PC-3 (cell line): ENCODE measurements around the gene STAT6. TPM values are rescaled to one million over a fixed set of nuclear protein-coding genes. Genes with fewer than 3 reads are reported as not detected.

ENCODE experiments used
- ATAC-seq: fragments of 200-7000 bp; cut with Tn5 transposase; 2 replicates; pipeline ENCODE4 v1.9.1; 2020; ENCODE audit warnings: mild to moderate bottlenecking, moderate library complexity
- BruUV-seq: library from RNA; stranded (reverse); fragments of 400-500 nt; replicated peaks from 2 replicates; lab custom pipeline; 2021; lab: Mats Ljungman, UMichigan
- CTCF ChIA-PET: fragments of 300-600 bp; sonication (Branson Sonifier 250); formaldehyde crosslinking; loops from one replicate; lab custom pipeline; 2022; ENCODE audit warnings: antibody characterized with exemption; lab: Charles Lee
- POLR2A ChIA-PET: fragments of 300-600 bp; sonication (Branson Sonifier 250); formaldehyde crosslinking; loops from one replicate; lab custom pipeline; 2022; ENCODE audit warnings: antibody characterized with exemption; ENCODE audit not compliant: unreplicated experiment; lab: Charles Lee
- DNase-seq: peaks from one replicate; pipeline ENCODE4 v3.0.0-alpha.2; 2015
- H2AFZ ChIP-seq: fragments of 300-600 bp; sonication (generic); 2 replicates; pipeline ENCODE4 v1.6.0; 2016; ENCODE audit warnings: antibody characterized with exemption, low read length
- H3F3A ChIP-seq: fragments of 300-600 bp; sonication (generic); one replicate; pipeline ENCODE4 v1.6.0; 2017; ENCODE audit warnings: antibody characterized with exemption, low read length, control low read depth, mild to moderate bottlenecking; ENCODE audit not compliant: unreplicated experiment
- H3K27ac ChIP-seq: fragments of 300-600 bp; sonication (generic); 2 replicates; pipeline ENCODE4 v1.5.1; 2016; ENCODE audit warnings: mild to moderate bottlenecking, low read length
- H3K27me3 ChIP-seq: fragments of 300-600 bp; sonication (generic); 2 replicates; pipeline ENCODE4 v1.6.1; 2016; ENCODE audit warnings: low read length, mixed read lengths
- H3K36me3 ChIP-seq: fragments of 300-600 bp; sonication (generic); 2 replicates; pipeline ENCODE4 v1.6.1; 2016; ENCODE audit warnings: low read depth, mixed run types, low read length, mixed read lengths
- H3K4me1 ChIP-seq: fragments of 300-600 bp; sonication (generic); 2 replicates; pipeline ENCODE4 v1.5.1; 2016; ENCODE audit warnings: low read length; ENCODE audit not compliant: insufficient read depth
- H3K4me2 ChIP-seq: fragments of 300-600 bp; sonication (generic); 2 replicates; pipeline ENCODE4 v1.6.0; 2016; ENCODE audit warnings: low read length
- H3K4me3 ChIP-seq: fragments of 300-600 bp; sonication (generic); 2 replicates; pipeline ENCODE4 v1.5.1; 2016; ENCODE audit warnings: mild to moderate bottlenecking, low read length, mixed read lengths
- H3K79me2 ChIP-seq: fragments of 300-600 bp; sonication (generic); 2 replicates; pipeline ENCODE4 v1.6.1; 2017; ENCODE audit warnings: low read length, mixed read lengths
- H3K9ac ChIP-seq: fragments of 300-600 bp; sonication (generic); 2 replicates; pipeline ENCODE4 v1.6.0; 2016; ENCODE audit warnings: mild to moderate bottlenecking, low read length
- H3K9me2 ChIP-seq: fragments of 300-600 bp; sonication (generic); replicated peaks from 2 replicates; pipeline ENCODE4 v1.6.1; 2016; ENCODE audit warnings: mixed run types, low read length, mixed read lengths
- H3K9me3 ChIP-seq: fragments of 300-600 bp; sonication (generic); 2 replicates; pipeline ENCODE4 v1.6.1; 2016; ENCODE audit warnings: low read length, mixed read lengths
- H4K20me1 ChIP-seq: fragments of 300-600 bp; sonication (generic); 2 replicates; pipeline ENCODE4 v1.6.1; 2016; ENCODE audit warnings: low read length, mixed read lengths
- CTCF ChIP-seq: fragments of 300-600 bp; sonication (generic); conservative IDR thresholded peaks from 2 replicates; pipeline ENCODE4 v1.5.1; 2017; ENCODE audit warnings: antibody characterized with exemption, low read depth, mild to moderate bottlenecking, low read length
- EZH2 ChIP-seq: fragments of 300-600 bp; sonication (generic); IDR thresholded peaks from one replicate; pipeline ENCODE4 v1.6.1; 2017; ENCODE audit warnings: antibody characterized with exemption, mild to moderate bottlenecking, low read length; ENCODE audit not compliant: unreplicated experiment
- EZH2phosphoT487 ChIP-seq: fragments of 300-600 bp; sonication (generic); IDR thresholded peaks from 2 replicates; pipeline ENCODE4 v1.6.1; 2018; ENCODE audit warnings: mild to moderate bottlenecking, antibody characterized with exemption, low read length, borderline replicate concordance
- intact Hi-C: fragments of 100-400 bp; cut with micrococcal nuclease; formaldehyde crosslinking; loops from 2 replicates; pipeline ENCODE4 v1.9.0; 2023
- total RNA-seq: library from RNA; depleted of rRNA; stranded (reverse); fragments of >200 nt; gene quantifications from 2 replicates; pipeline ENCODE4 v1.2.3, GENCODE V29; 2014

The STAT6 gene
- total RNA-seq, 1 experiment from 2014 or later: 28.4 TPM

GRCh38 chr12:57101892-57102695 lies 9.1 kb downstream of the STAT6 start:
- intact Hi-C loops: no loop called here
- no peaks in the 10 kb centered on the region for H4K20me1 ChIP-seq
- TF ChIP-seq EZH2 (no peak), CTCF (0 out of 2 replicates have a peak, but pooled peaks have one; percentile 14), EZH2phosphoT487 (no peak)
- peaks cover 19% of the 10 kb centered on the region for H3K4me1 ChIP-seq
- H3K27ac ChIP-seq: no peak overlapping the region
- ChIA-PET POLR2A (no interaction called here), CTCF (interaction anchor here (0.6 to 1.0 kb wide), 2 partner anchors 10 to 29 kb away, joined by 5 to 6 read pairs; no protein-coding TSS in a partner anchor)
- ATAC-seq (peak; percentile 71), DNase-seq (peak; percentile 66)
- no peaks in the 10 kb centered on the region for H3K79me2 ChIP-seq
- no peak overlapping the region for H3K4me3 ChIP-seq
- H3K9me3 ChIP-seq: no peaks in the 10 kb centered on the region
- no TSS peak for BruUV-seq
- no peak overlapping the region for H2AFZ ChIP-seq
- no peaks in the 10 kb centered on the region for H3F3A ChIP-seq
- H3K36me3 ChIP-seq: no peaks in the 10 kb centered on the region
- H3K4me2 ChIP-seq: no peak overlapping the region
- H3K27me3 ChIP-seq: no peaks in the 10 kb centered on the region
- H3K9ac ChIP-seq: no peak overlapping the region
- H3K9me2 ChIP-seq: no peaks in the 10 kb centered on the region

GRCh38 chr12:57099766-57100165 lies 11.4 kb downstream of the STAT6 start:
- H3K4me3 ChIP-seq: no peak overlapping the region
- no peaks in the 10 kb centered on the region for H3K9me3 ChIP-seq
- H3F3A ChIP-seq: no peaks in the 10 kb centered on the region
- BruUV-seq: no TSS peak
- H2AFZ ChIP-seq: no peak overlapping the region
- no peaks in the 10 kb centered on the region for H3K9me2 ChIP-seq
- no peaks in the 10 kb centered on the region for H3K79me2 ChIP-seq
- peaks cover 19% of the 10 kb centered on the region for H3K4me1 ChIP-seq
- no peaks in the 10 kb centered on the region for H4K20me1 ChIP-seq
- no peak for DNase-seq
- no peak overlapping the region for H3K9ac ChIP-seq
- intact Hi-C loops: no loop called here
- POLR2A ChIA-PET: no interaction called here
- no peak overlapping the region for H3K4me2 ChIP-seq
- ATAC-seq: no peak
- H3K36me3 ChIP-seq: no peaks in the 10 kb centered on the region
- no peaks in the 10 kb centered on the region for H3K27me3 ChIP-seq
- CTCF ChIA-PET: no interaction called here
- TF ChIP-seq EZH2: no peak
- TF ChIP-seq EZH2phosphoT487: no peak
- TF ChIP-seq CTCF: no peak
- no peak overlapping the region for H3K27ac ChIP-seq
